Activated CD8-positive, alpha-beta T cell treated with anti-CD3 and anti-CD28 coated beads for 36 hours (primary cell): ENCODE measurements around the gene KCTD16. TPM values are rescaled to one million over a fixed set of nuclear protein-coding genes. Genes with fewer than 3 reads are reported as not detected.

ENCODE experiments used
- ATAC-seq: fragments of 200-7000 bp; cut with Tn5 transposase; one replicate; pipeline ENCODE4 v1.10.0; 2021; ENCODE audit warnings: mild to moderate bottlenecking, moderate library complexity
- CTCF ChIA-PET: fragments of 350-600 bp; sonication (Branson Sonifier 250); formaldehyde crosslinking; loops from one replicate; lab custom pipeline; 2021; ENCODE audit warnings: antibody characterized with exemption; lab: Charles Lee
- POLR2A ChIA-PET: fragments of 350-600 bp; sonication (Branson Sonifier 250); formaldehyde crosslinking; loops from one replicate; lab custom pipeline; 2021; ENCODE audit warnings: antibody characterized with exemption; lab: Charles Lee
- DNase-seq: peaks from one replicate; pipeline ENCODE4 v3.0.0-alpha.2; 2020
- H3K27ac Mint-ChIP-seq: one replicate; pipeline ENCODE4 v1.8.0; 2021; ENCODE audit warnings: mild to moderate bottlenecking, mixed read lengths
- H3K27me3 Mint-ChIP-seq: one replicate; pipeline ENCODE4 v1.8.0; 2021; ENCODE audit warnings: mixed read lengths
- H3K36me3 Mint-ChIP-seq: one replicate; pipeline ENCODE4 v1.8.0; 2021; ENCODE audit warnings: low read depth, mixed read lengths
- H3K4me1 Mint-ChIP-seq: one replicate; pipeline ENCODE4 v1.8.0; 2021; ENCODE audit warnings: low read depth, mixed read lengths
- H3K4me3 Mint-ChIP-seq: one replicate; pipeline ENCODE4 v1.8.0; 2021; ENCODE audit warnings: mild to moderate bottlenecking, moderate library complexity, mixed read lengths
- H3K9me3 Mint-ChIP-seq: one replicate; pipeline ENCODE4 v1.8.0; 2021; ENCODE audit warnings: mixed read lengths
- intact Hi-C: fragments of 100-400 bp; cut with micrococcal nuclease; formaldehyde crosslinking; loops from one replicate; pipeline ENCODE4 v1.10.0; 2022
- total RNA-seq, 2 experiments: library from RNA; stranded (reverse); gene quantifications; one replicate each; pipeline ENCODE4 v1.2.3, GENCODE V29; 2021
- TF ChIP-seq, protein P1 (sequence below): fragments of 200-600 bp; IDR thresholded peaks from one replicate; pipeline ENCODE4 v1.8.0; 2022; ENCODE audit warnings: antibody characterized with exemption, mild to moderate bottlenecking

Gene KCTD16
- total RNA-seq, 2 experiments from 2014 or later, result 0.27 to 0.29 TPM

DNA sequence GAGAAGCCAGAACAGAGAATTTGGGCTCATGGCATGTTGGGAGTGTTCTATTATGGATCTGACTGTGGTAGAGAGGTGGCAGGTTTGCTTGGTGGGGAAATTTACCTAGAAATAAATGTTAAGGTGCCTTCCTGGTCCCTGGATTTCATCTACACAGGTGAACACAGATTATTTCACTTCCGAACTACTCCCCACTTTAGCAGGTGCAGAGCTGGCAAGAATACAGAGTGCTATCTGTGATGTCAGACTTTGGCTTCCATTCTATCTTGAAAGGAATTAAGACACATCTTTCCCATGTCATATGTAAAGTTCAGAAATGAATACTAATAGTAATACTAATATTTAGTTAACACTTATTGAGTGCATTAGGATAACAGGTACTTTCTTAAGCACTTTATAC lies 234.0 kb downstream of the KCTD16 start:
- Mint-ChIP-seq H3K27ac (no peak overlapping the region), H3K9me3 (peaks cover 3% of the 10 kb centered on the region), H3K27me3 (no peaks in the 10 kb centered on the region), H3K36me3 (no peaks in the 10 kb centered on the region), H3K4me3 (no peak overlapping the region), H3K4me1 (no peaks in the 10 kb centered on the region)
- ChIA-PET CTCF (no interaction called here), POLR2A (no interaction called here)
- intact Hi-C loops, result no loop called here
- DNase-seq, result no peak
- TF ChIP-seq, protein P1, sequence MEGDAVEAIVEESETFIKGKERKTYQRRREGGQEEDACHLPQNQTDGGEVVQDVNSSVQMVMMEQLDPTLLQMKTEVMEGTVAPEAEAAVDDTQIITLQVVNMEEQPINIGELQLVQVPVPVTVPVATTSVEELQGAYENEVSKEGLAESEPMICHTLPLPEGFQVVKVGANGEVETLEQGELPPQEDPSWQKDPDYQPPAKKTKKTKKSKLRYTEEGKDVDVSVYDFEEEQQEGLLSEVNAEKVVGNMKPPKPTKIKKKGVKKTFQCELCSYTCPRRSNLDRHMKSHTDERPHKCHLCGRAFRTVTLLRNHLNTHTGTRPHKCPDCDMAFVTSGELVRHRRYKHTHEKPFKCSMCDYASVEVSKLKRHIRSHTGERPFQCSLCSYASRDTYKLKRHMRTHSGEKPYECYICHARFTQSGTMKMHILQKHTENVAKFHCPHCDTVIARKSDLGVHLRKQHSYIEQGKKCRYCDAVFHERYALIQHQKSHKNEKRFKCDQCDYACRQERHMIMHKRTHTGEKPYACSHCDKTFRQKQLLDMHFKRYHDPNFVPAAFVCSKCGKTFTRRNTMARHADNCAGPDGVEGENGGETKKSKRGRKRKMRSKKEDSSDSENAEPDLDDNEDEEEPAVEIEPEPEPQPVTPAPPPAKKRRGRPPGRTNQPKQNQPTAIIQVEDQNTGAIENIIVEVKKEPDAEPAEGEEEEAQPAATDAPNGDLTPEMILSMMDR, result no peak
- ATAC-seq, result no peak

DNA sequence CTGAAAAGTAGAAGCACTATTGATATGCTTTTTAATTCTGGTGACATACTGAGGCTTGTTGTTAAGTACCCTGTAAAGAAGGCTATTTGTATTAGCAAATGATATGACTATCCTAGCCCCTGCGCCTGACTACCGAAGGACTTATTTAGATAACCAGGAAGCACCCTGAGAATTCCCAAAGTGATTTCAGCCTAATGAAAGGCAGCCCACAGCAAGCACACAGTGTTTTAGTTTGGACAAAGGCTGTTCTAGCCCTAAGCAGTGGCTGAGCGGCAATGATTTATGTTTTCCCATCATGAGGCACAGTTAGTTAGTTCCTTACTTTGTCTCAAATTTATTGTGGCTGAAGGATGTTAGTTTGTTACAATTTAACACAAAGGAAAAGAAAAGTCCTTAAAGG lies 235.3 kb downstream of the KCTD16 start:
- ChIA-PET CTCF (no interaction called here), POLR2A (no interaction called here)
- Mint-ChIP-seq H3K4me3 (no peak overlapping the region), H3K27me3 (peaks cover 3% of the 10 kb centered on the region), H3K27ac (no peak overlapping the region), H3K9me3 (peaks cover 5% of the 10 kb centered on the region), H3K4me1 (no peaks in the 10 kb centered on the region), H3K36me3 (no peaks in the 10 kb centered on the region)
- TF ChIP-seq, protein P1, result no peak
- intact Hi-C loops, result no loop called here
- no peak for ATAC-seq
- no peak for DNase-seq

DNA sequence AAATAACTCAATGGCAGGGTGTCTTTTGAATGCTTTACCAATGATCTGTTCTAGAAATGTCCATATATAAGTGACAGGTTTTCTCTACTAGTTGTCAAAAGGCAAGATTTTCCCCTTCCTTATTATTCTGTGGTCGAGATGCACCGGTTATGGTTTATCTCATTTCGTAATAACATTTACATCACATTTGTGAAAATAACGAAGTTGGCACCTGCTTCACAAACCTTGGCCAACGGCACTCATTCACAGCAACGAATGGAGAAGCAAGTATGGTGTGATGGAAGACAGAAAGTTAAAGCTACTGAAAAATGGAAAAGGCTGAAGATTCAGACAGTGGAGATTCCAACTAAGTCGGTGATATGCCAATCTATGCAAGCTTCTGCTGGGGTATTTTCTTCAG lies 235.8 kb downstream of the KCTD16 start:
- Mint-ChIP-seq H3K9me3 (peaks cover 5% of the 10 kb centered on the region), H3K27ac (no peak overlapping the region), H3K4me1 (no peaks in the 10 kb centered on the region), H3K4me3 (no peak overlapping the region), H3K27me3 (peaks cover 3% of the 10 kb centered on the region), H3K36me3 (no peaks in the 10 kb centered on the region)
- ATAC-seq (no peak), DNase-seq (no peak)
- ChIA-PET POLR2A (no interaction called here), CTCF (interaction anchor here (0.7 kb wide), 1 partner anchor 66 kb away, joined by 3 read pairs; no protein-coding TSS in a partner anchor)
- intact Hi-C loops, result no loop called here
- TF ChIP-seq, protein P1, result no peak

DNA sequence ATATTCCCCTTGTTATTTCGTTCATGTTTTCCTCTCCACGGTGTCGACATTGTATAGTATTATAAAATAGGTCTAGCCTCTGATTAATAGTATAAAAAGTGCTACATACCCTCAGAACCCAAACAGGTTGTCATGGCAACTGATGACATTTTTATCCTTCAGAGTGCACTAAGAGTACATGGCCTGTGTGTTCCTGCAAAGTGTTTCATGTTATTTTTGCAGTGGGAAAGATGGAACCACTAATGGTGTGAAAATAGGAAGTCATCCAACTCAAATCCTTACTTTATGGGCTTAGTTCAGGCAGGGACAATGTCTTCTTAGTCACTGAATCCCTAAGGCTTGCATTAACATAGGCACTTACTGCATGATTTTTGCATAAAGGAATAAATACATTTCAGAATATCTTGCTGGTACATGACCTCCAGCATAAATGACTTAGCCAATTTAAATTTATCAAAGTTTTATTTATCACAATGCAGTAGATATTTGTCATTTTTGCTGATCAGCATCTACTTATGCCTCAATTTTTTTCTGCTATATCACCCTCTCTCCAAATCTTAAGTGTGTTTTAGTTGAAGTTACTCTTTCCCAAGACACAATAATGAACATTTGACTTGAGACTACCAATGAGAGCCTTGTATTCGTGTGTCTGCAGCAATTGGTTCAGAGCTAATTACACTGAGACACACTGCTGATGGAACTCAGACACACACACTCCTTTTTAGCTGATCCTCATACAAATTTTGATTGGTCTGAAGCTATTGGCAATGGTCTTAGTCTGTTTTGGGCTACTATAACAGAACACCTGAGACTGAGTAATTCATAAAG lies 243.7 kb downstream of the KCTD16 start:
- ChIA-PET POLR2A (no interaction called here), CTCF (no interaction called here)
- TF ChIP-seq, protein P1, result no peak
- H3K27me3 Mint-ChIP-seq, result peaks cover 3% of the 10 kb centered on the region
- H3K9me3 Mint-ChIP-seq, result peaks cover 7% of the 10 kb centered on the region
- no peaks in the 10 kb centered on the region for H3K4me1 Mint-ChIP-seq
- H3K36me3 Mint-ChIP-seq, result no peaks in the 10 kb centered on the region
- no peak overlapping the region for H3K27ac Mint-ChIP-seq
- DNase-seq, result no peak
- intact Hi-C loops, result no loop called here
- no peak overlapping the region for H3K4me3 Mint-ChIP-seq
- no peak for ATAC-seq

DNA sequence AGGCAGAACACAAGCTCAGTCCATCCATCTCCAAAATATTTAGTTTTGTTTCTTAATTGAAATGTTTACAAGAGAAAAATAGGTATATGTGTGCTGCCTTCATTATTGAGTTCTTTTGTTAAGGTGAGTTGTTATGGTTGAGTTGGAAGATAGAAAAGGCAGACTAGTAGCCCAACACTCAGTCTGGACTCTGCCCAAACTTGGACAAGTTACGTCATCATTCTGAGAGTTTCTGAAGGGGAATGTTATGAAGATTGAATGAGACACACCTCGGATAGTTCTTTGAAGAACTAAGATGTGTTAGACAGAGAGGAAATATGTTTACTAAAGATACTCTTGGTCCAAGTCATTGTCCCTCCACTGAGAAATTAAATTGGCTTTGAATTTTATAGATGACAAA lies 245.5 kb downstream of the KCTD16 start:
- Mint-ChIP-seq H3K27ac (no peak overlapping the region), H3K9me3 (peaks cover 7% of the 10 kb centered on the region), H3K27me3 (no peaks in the 10 kb centered on the region), H3K36me3 (no peaks in the 10 kb centered on the region), H3K4me1 (no peaks in the 10 kb centered on the region), H3K4me3 (no peak overlapping the region)
- ChIA-PET CTCF (no interaction called here), POLR2A (no interaction called here)
- DNase-seq (no peak), ATAC-seq (no peak)
- intact Hi-C loops, result no loop called here
- TF ChIP-seq, protein P1, result no peak
